Right lobe of liver (tissue), 6 donors: Measurements from ENCODE around the gene ADGRA1. TPM values are rescaled to one million over a fixed set of nuclear protein-coding genes. Genes with fewer than 3 reads are reported as not detected.

ENCODE experiments used
- ATAC-seq, 4 donors: fragments of 200-7000 bp; cut with Tn5 transposase; one replicate each; pipeline ENCODE4 v1.9.1; 2020; ENCODE audit warnings: mild to moderate bottlenecking in 4 of 4, moderate library complexity in 4 of 4
- DNase-seq, 3 donors: peaks; one replicate each; pipeline ENCODE4 v3.0.0-alpha.2; 2020
- H3K27ac ChIP-seq, 3 donors: fragments of 200-600 bp; one replicate each; pipeline ENCODE4 v1.8.0; 2022
- H3K27me3 ChIP-seq, 2 donors: fragments of 200-600 bp; one replicate each; pipeline ENCODE4 v1.8.0; 2022
- H3K36me3 ChIP-seq, 4 donors: fragments of 200-600 bp; sonication (generic) in 1 of 4; one replicate each; pipeline versions ENCODE4 v1.5.1 to v1.8.0; 2017 to 2022; ENCODE audit warnings: control low read depth in 1 of 4
- H3K4me1 ChIP-seq, 4 donors: fragments of 200-600 bp; sonication (generic) in 1 of 4; one replicate each; pipeline versions ENCODE4 v1.5.1 to v1.8.0; 2017 to 2022; ENCODE audit warnings: control low read depth in 1 of 4
- H3K4me3 ChIP-seq, 3 donors: fragments of 200-600 bp; one replicate each; pipeline ENCODE4 v1.8.0; 2022
- H3K9me3 ChIP-seq, 4 donors: fragments of 200-600 bp; sonication (generic) in 1 of 4; one replicate each; pipeline versions ENCODE4 v1.5.1 to v1.8.0; 2017 to 2022; ENCODE audit warnings: control low read depth in 1 of 4
- CTCF ChIP-seq, 4 donors: fragments of 200-600 bp in 3 of 4; fragments of 450-650 bp in 1 of 4; IDR thresholded peaks; one replicate each; pipeline versions ENCODE4 v1.5.1 to v1.8.0; 2016 to 2022; ENCODE audit warnings: antibody characterized with exemption in 4 of 4, mild to moderate bottlenecking in 2 of 4
- POLR2A ChIP-seq: fragments of 450-650 bp; IDR thresholded peaks from one replicate; pipeline ENCODE4 v1.6.1; 2017; ENCODE audit warnings: antibody characterized with exemption, mild to moderate bottlenecking
- WGBS: methylation state at CpG from one replicate; pipeline ENCODE4 v1.1.6; 2018; ENCODE audit warnings: low coverage, low lambda C conversion rate; ENCODE audit not compliant: insufficient coverage; ENCODE audit errors: missing lambda C conversion rate; 5-methylcytosine and 5-hydroxymethylcytosine counted together
- intact Hi-C, 2 donors: fragments of 100-400 bp; cut with DNase I; formaldehyde crosslinking; loops; one replicate each; pipeline versions ENCODE4 v1.11.2 to v1.14.1; 2022
- total RNA-seq, 6 experiments: library from RNA; depleted of rRNA in 2 of 6; stranded (reverse); fragments of >200 nt in 2 of 6; fragmentation: NEBNext Ultra II Directional in 3 of 6; extraction: Animal tissue kit (Norgen Biotek cat#: 25700) in 3 of 6; gene quantifications; one replicate each; pipeline versions ENCODE4 v1.1.0 to v1.2.4, GENCODE V29; 2016 to 2023
- donor health status: DM: no; HTN: yes; CAD: no.
- donor health status: DM: no; HTN: no; CAD: no.
- donor health status: DM: no; HTN: no; CAD: no.
- donor health status: DM: no; HTN: yes; CAD: no.
- donor health status: DM: no; HTN: yes; CAD: no.

ADGRA1 gene
- total RNA-seq, 6 experiments from 2014 or later = 0.10 to 0.46 (median 0.16) TPM; not detected in 1

DNA sequence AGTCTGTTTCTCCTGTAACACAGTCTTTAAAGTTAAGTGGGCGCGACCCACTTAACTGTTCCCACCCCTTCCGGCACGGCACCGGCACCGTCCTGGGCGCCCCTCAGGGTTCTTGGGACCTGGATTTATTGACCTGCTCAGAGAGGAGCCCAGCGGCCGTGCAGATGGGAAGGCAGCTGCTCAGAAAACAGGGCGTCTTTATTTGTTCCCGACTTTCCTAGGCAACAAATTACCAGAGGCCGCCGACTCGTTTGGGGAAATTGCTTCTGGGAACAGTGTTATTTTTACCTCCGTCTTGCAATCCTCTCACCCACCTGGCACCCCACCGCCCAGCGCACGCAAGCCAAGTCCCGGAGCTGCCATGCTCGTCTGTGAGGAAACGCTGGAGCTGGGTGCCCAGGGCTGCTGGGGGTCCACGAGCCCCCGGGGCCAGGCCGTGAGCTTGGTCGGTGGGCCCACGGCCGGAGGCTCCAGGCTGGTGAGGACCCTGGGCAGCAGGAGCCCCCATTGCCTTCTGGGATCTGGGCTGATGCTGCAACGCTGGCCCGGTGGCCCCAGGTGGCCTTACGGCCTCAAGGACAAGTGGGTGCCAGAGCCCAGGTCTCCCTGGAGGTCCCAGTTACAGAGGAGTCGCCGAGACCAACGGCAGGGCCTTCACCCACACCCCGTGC is 14.9 kb upstream of the ADGRA1 start:
- no peak for DNase-seq
- Histone ChIP-seq H3K27me3 (no peaks in the 10 kb centered on the region), H3K36me3 (no peaks in the 10 kb centered on the region), H3K9me3 (no peaks in the 10 kb centered on the region), H3K4me3 (no peak overlapping the region), H3K4me1 (no peaks in the 10 kb centered on the region), H3K27ac (no peak overlapping the region)
- 87% methylated on average over 5 of the region's 34 CpGs for WGBS
- intact Hi-C loops = no loop called here
- no peak for ATAC-seq
- no peak for TF ChIP-seq POLR2A
- no peak for TF ChIP-seq CTCF (IDR thresholded peaks at IDR 0.05)

- Histone ChIP-seq H3K27me3 (no peaks in the 10 kb centered on the region), H3K36me3 (no peaks in the 10 kb centered on the region), H3K27ac (no peak overlapping the region), H3K4me1 (no peaks in the 10 kb centered on the region), H3K9me3 (no peaks in the 10 kb centered on the region), H3K4me3 (no peak overlapping the region)
- no peak for DNase-seq
- no peak for ATAC-seq
- TF ChIP-seq POLR2A (no peak), CTCF (IDR thresholded peaks at IDR 0.05) (no peak)
- WGBS = 43% methylated on average over 8 of the region's 25 CpGs
- intact Hi-C loops = no loop called here
Measured at GRCh38 chr10:133075346-133076137, 12.2 kb upstream of the ADGRA1 start.

DNA sequence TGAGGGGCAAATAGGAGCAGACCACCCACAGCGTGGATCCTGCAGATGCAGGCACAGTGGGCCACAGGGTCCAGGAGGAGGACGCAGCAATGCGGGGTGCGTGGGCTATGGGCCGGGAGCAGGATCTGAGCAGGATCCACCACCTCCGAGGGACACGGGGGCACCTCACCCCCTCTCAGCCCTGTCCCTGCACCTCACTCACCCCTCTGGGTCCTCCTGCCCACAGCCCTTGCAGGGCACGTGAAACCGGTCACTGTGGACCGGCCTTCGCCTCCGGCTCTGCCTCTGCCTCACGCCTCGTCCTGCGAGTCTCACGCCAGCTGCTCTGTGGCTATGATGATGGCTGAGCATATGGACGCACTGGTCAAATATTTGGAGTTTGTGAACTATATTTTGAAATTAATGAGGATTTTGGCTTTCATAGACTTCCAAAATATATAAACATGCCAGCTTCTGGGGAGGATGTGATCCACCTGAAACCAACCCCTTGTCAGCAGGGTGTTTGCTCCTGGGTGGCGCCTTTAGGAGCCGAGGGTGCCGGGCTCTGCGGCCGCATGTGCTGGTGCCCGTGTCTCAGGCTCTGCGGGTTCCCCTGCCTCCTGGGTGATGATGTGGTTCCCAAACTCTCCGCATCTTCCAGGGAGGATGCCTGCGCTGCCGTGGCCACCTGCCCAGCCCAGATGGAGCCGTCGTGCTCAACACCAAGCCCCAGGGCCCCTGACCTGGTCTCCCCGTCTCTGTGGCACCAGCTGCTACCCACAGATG is 11.3 kb upstream of the ADGRA1 start:
- H3K36me3 ChIP-seq = no peaks in the 10 kb centered on the region
- H3K27ac ChIP-seq = no peak overlapping the region
- no peaks in the 10 kb centered on the region for H3K27me3 ChIP-seq
- ATAC-seq (no peak), DNase-seq (no peak)
- no peaks in the 10 kb centered on the region for H3K4me1 ChIP-seq
- WGBS = 82% methylated on average over 12 of the region's 30 CpGs
- TF ChIP-seq POLR2A (no peak), CTCF (IDR thresholded peaks at IDR 0.05) (no peak)
- intact Hi-C loops = no loop called here
- no peak overlapping the region for H3K4me3 ChIP-seq
- no peaks in the 10 kb centered on the region for H3K9me3 ChIP-seq

DNA sequence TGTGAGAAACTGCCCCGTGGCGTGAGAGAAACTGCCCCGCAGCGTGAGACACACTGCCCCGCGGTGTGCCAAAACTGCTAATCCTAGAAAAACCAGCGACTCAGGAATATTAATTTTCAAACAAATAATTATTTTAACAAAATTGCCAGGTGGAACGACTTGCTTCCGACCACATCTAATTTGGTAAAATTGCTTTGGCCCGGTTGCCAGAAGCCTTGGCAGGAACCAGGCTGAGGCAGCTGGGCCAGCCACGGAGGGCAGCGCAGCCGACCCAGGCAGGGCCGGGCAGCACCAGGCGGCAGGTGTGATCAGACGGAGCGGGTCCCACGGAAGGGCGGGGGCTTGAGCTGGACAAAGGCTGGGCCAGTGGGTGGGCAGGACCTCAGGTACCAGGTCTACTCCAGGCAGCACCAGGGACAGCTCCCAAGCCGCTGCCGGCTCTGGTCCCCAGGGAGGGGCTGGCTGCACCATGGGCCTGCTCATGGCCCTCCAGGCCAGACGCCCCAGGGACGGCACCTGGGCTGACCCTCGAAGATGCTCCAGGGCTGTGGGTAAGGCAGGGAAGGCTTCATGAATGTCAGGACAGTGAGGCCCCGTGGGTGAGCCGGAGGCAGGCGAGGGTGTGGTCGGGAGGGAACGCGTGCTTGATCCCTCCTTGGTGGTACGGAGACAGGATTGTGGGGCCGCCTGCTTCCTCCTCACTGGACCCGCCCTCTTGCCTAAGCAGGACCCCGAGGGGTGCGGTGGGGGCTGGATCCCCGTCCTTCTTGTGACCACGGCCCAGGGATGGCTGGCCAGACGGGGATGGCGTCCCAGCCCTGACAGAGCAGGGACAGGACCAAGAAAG is 7.7 kb upstream of the ADGRA1 start:
- H3K4me1 ChIP-seq = no peaks in the 10 kb centered on the region
- H3K27me3 ChIP-seq = no peaks in the 10 kb centered on the region
- H3K9me3 ChIP-seq = no peaks in the 10 kb centered on the region
- WGBS = 69% methylated on average over 11 of the region's 39 CpGs
- intact Hi-C loops = no loop called here
- H3K27ac ChIP-seq = no peak overlapping the region
- no peak for ATAC-seq
- DNase-seq = no peak
- no peaks in the 10 kb centered on the region for H3K36me3 ChIP-seq
- TF ChIP-seq POLR2A (no peak), CTCF (IDR thresholded peaks at IDR 0.05) (no peak)
- no peak overlapping the region for H3K4me3 ChIP-seq
